Caco-2 (cell line): ENCODE data around the gene RPS15. TPM values are rescaled to one million over a fixed set of nuclear protein-coding genes. Genes with fewer than 3 reads are reported as not detected.

Source experiments
- BruUV-seq: library from RNA; stranded (reverse); fragments of 400-500 nt; replicated peaks from 2 replicates; lab custom pipeline; 2021; lab: Mats Ljungman, UMichigan
- CTCF ChIA-PET: fragments of 300-600 bp; sonication (Branson Sonifier 250); formaldehyde crosslinking; loops from one replicate; lab custom pipeline; 2022; ENCODE audit warnings: antibody characterized with exemption; lab: Charles Lee
- POLR2A ChIA-PET: fragments of 300-600 bp; sonication (Branson Sonifier 250); formaldehyde crosslinking; loops from one replicate; lab custom pipeline; 2022; ENCODE audit warnings: antibody characterized with exemption; lab: Charles Lee
- DNase-seq, 2 experiments: peaks; one replicate each; pipeline versions ENCODE4 v3.0.0 to v3.0.0-alpha.2; 2020 to 2022
- H3K27me3 ChIP-seq: replicated peaks from 2 replicates; pipeline ENCODE4 v1.6.0; 2011; ENCODE audit warnings: low read length; ENCODE audit not compliant: control insufficient read depth, insufficient read depth
- H3K36me3 ChIP-seq: 2 replicates; pipeline ENCODE4 v1.5.1; 2011; ENCODE audit warnings: low read length; ENCODE audit not compliant: control insufficient read depth, insufficient read depth
- H3K4me1 ChIP-seq: fragments of 250-450 bp; sonication (Bioruptor Pico); 2 replicates; pipeline ENCODE4 v1.5.1; 2020; ENCODE audit warnings: mild to moderate bottlenecking
- H3K4me3 ChIP-seq: 2 replicates; pipeline ENCODE4 v1.5.1; 2011; ENCODE audit warnings: low read depth, mild to moderate bottlenecking, control low read depth, low read length
- H3K9me3 ChIP-seq: fragments of 250-450 bp; sonication (Bioruptor Pico); 2 replicates; pipeline ENCODE4 v1.5.1; 2020; ENCODE audit warnings: mild to moderate bottlenecking, moderate library complexity
- H3K27ac Mint-ChIP-seq: one replicate; pipeline ENCODE4 v1.8.0; 2022; ENCODE audit warnings: mixed read lengths; ENCODE audit not compliant: unreplicated experiment
- H3K27me3 Mint-ChIP-seq: one replicate; pipeline ENCODE4 v1.8.0; 2022; ENCODE audit warnings: mixed read lengths; ENCODE audit not compliant: insufficient read depth, unreplicated experiment
- H3K36me3 Mint-ChIP-seq: one replicate; pipeline ENCODE4 v1.8.0; 2022; ENCODE audit warnings: mild to moderate bottlenecking, mixed read lengths; ENCODE audit not compliant: insufficient read depth, unreplicated experiment
- H3K4me1 Mint-ChIP-seq: one replicate; pipeline ENCODE4 v1.8.0; 2022; ENCODE audit warnings: low read depth, mixed read lengths; ENCODE audit not compliant: unreplicated experiment
- H3K4me3 Mint-ChIP-seq: one replicate; pipeline ENCODE4 v1.8.0; 2022; ENCODE audit warnings: mild to moderate bottlenecking, moderate library complexity, mixed read lengths; ENCODE audit not compliant: unreplicated experiment
- H3K9me3 Mint-ChIP-seq: one replicate; pipeline ENCODE4 v1.8.0; 2022; ENCODE audit warnings: mixed read lengths; ENCODE audit not compliant: unreplicated experiment
- CTCF ChIP-seq, 2 experiments: fragments of 200-600 bp in 1 of 2; IDR thresholded peaks; 1 replicate in 1 of 2; 2 replicates in 1 of 2; pipeline versions ENCODE4 v1.5.1 to v1.8.0; 2011 to 2022; ENCODE audit warnings: antibody characterized with exemption in 1 of 2, control low read depth in 1 of 2, inconsistent platforms in 1 of 2, low read depth in 1 of 2, low read length in 1 of 2, mild to moderate bottlenecking in 1 of 2, moderate library complexity in 1 of 2; ENCODE audit not compliant: insufficient read depth in 1 of 2, severe bottlenecking in 1 of 2, unreplicated experiment in 1 of 2
- intact Hi-C: fragments of 100-400 bp; cut with micrococcal nuclease; formaldehyde crosslinking; loops from one replicate; pipeline ENCODE4 v1.10.0; 2022; ENCODE audit not compliant: unreplicated experiment
- total RNA-seq: library from RNA; stranded (reverse); gene quantifications from 2 replicates; pipeline ENCODE4 v1.2.3, GENCODE V29; 2022

RPS15 gene
- total RNA-seq, 1 experiment from 2014 or later: 1,192 TPM

GRCh38 chr19:1407528-1408299, 30.5 kb upstream of the RPS15 start, which contains the start of gene DAZAP1:
Gene DAZAP1, plus strand, starts transcription at chr19:1407586. Its CDS starts 188 bp downstream, at chr19:1407774.
- POLR2A ChIA-PET: no interaction called here

GRCh38 chr19:1408300-1409203, 29.6 kb upstream of the RPS15 start:
- intact Hi-C loops: loop anchor here (5.0 kb wide), 1 partner anchor 64 kb away; no protein-coding TSS in a partner anchor
- peak overlapping the region; percentile 82 for H3K4me3 Mint-ChIP-seq

More at GRCh38 chr19:1407528-1408299, 30.5 kb upstream of the RPS15 start, which contains the start of gene DAZAP1:
- H3K9me3 ChIP-seq: no peaks in the 10 kb centered on the region
- H3K4me1 ChIP-seq: peaks cover 12% of the 10 kb centered on the region; the same call in 1 of the 2 replicates
- CTCF ChIA-PET: no interaction called here
- TF ChIP-seq CTCF (IDR thresholded peaks at IDR 0.05; ENCODE audit: insufficient read depth in 1 of 2, low read depth in 1 of 2, low read length in 1 of 2, severe bottlenecking in 1 of 2, unreplicated experiment in 1 of 2): no peak
- Mint-ChIP-seq H3K27ac (peak within 1 kb of the TSS; percentile 87), H3K27me3 (no peaks in the 10 kb centered on the region), H3K36me3 (peaks cover 39% of the 10 kb centered on the region), H3K4me1 (peaks cover 18% of the 10 kb centered on the region), H3K9me3 (no peaks in the 10 kb centered on the region), H3K4me3 (peak within 1 kb of the TSS; percentile 82)
- peak within 1 kb of the TSS; percentile 84 for H3K4me3 ChIP-seq
- intact Hi-C loops: loop anchor here (2.0 to 5.0 kb wide), 2 partner anchors 53 to 65 kb away; a partner anchor contains a TSS
- no peaks in the 10 kb centered on the region for H3K27me3 ChIP-seq
- DNase-seq: no peak
- BruUV-seq: no TSS peak
- no peaks in the 10 kb centered on the region; the same call in 1 of the 2 replicates for H3K36me3 ChIP-seq

More at GRCh38 chr19:1408300-1409203, 29.6 kb upstream of the RPS15 start:
- H3K36me3 Mint-ChIP-seq: peaks cover 46% of the 10 kb centered on the region
- POLR2A ChIA-PET: no interaction called here
- peak overlapping the region; percentile 87 for H3K27ac Mint-ChIP-seq
- H3K9me3 Mint-ChIP-seq: no peaks in the 10 kb centered on the region
- Histone ChIP-seq H3K4me1 (peaks cover 15% of the 10 kb centered on the region; the same call in 1 of the 2 replicates), H3K9me3 (no peaks in the 10 kb centered on the region), H3K27me3 (no peaks in the 10 kb centered on the region), H3K4me3 (peak overlapping the region; percentile 84), H3K36me3 (peaks cover 1% of the 10 kb centered on the region; the same call in 1 of the 2 replicates)
- peak in 1 of 2 experiments; percentile 38 for DNase-seq
- no peak for TF ChIP-seq CTCF (IDR thresholded peaks at IDR 0.05; ENCODE audit: insufficient read depth in 1 of 2, low read depth in 1 of 2, low read length in 1 of 2, severe bottlenecking in 1 of 2, unreplicated experiment in 1 of 2)
- no TSS peak for BruUV-seq
- CTCF ChIA-PET: interaction anchor here (0.6 kb wide), 1 partner anchor 13 kb away, joined by 8 read pairs; no protein-coding TSS in a partner anchor
- no peaks in the 10 kb centered on the region for H3K27me3 Mint-ChIP-seq
- H3K4me1 Mint-ChIP-seq: peaks cover 18% of the 10 kb centered on the region
